Dedifferentiated amniotic fluid mesenchymal stem cell (primary cell): ENCODE data around the gene HACD4.
A peak's percentile ranks its signal among the peaks of the same experiment; 100 is the strongest.
"Not testable (repeated sequence)": the region's sequence is repeated elsewhere in the genome, so short reads cannot be mapped to it uniquely, and the experiment has no call there.

Experiments used
- DNase-seq: peaks from one replicate; pipeline ENCODE4 v3.0.0-alpha.2; 2016; ENCODE audit errors: extremely low spot score

HACD4 gene

GRCh38 chr9:21016701-21017491 lies 14.5 kb downstream of the HACD4 start:
- peak; percentile 27 for DNase-seq

- no peak for DNase-seq
Measured at GRCh38 chr9:21015995-21016394, 15.4 kb downstream of the HACD4 start.

- no peak for DNase-seq
Measured at GRCh38 chr9:21015129-21015815, 16.2 kb downstream of the HACD4 start.

- DNase-seq = no peak
Measured at GRCh38 chr9:21002040-21002439, 29.4 kb downstream of the HACD4 start.

- no peak for DNase-seq
Measured at GRCh38 chr9:21001581-21001980, 29.9 kb downstream of the HACD4 start.

GRCh38 chr9:20997503-20998076 lies 33.9 kb downstream of the HACD4 start:
- DNase-seq = no peak

GRCh38 chr9:20996809-20997208 lies 34.6 kb downstream of the HACD4 start:
- no peak for DNase-seq

GRCh38 chr9:20995616-20996015 lies 35.8 kb downstream of the HACD4 start:
- DNase-seq = no peak

- no peak for DNase-seq
Measured at GRCh38 chr9:20994486-20994885, 37.0 kb downstream of the HACD4 start.

GRCh38 chr9:20990867-20991266 lies 40.6 kb downstream of the HACD4 start:
- no peak for DNase-seq

GRCh38 chr9:20989923-20990341 lies 41.5 kb downstream of the HACD4 start:
- DNase-seq = no peak

- DNase-seq = no peak
Measured at GRCh38 chr9:20988671-20989315, 42.6 kb downstream of the HACD4 start.

GRCh38 chr9:20988061-20988460 lies 43.4 kb downstream of the HACD4 start:
- DNase-seq = no peak

GRCh38 chr9:20987521-20987920 lies 43.9 kb downstream of the HACD4 start:
- no peak for DNase-seq

GRCh38 chr9:20985851-20986600 lies 45.4 kb downstream of the HACD4 start:
- no peak for DNase-seq

- no peak for DNase-seq
Measured at GRCh38 chr9:20984506-20984905, 46.9 kb downstream of the HACD4 start.

- DNase-seq = peak; percentile 92
Measured at GRCh38 chr9:20981486-20981885, 50.0 kb downstream of the HACD4 start.

- DNase-seq = peak; percentile 66
Measured at GRCh38 chr9:20980832-20981455, 50.5 kb downstream of the HACD4 start.

- no peak for DNase-seq
Measured at GRCh38 chr9:20978249-20978648, 53.2 kb downstream of the HACD4 start.

- DNase-seq = not testable (repeated sequence)
Measured at GRCh38 chr9:20974191-20974938, 57.1 kb downstream of the HACD4 start.
